G401 (cell line): Measurements from ENCODE around the gene RTL1. TPM values are rescaled to one million over a fixed set of nuclear protein-coding genes. Genes with fewer than 3 reads are reported as not detected.

ENCODE experiments used
- DNase-seq: peaks from one replicate; pipeline ENCODE4 v3.0.0-alpha.2; 2015; ENCODE audit warnings: low spot score
- in situ Hi-C: cut with HindIII; loops from 2 replicates; pipeline ENCODE4 v1.10.0; 2016; ENCODE audit warnings: low sequenced_read_pairs, mixed read lengths
- total RNA-seq: library from RNA; depleted of rRNA; stranded (reverse); fragments of >200 nt; shearing (Covaris generic); gene quantifications from 2 replicates; pipeline ENCODE4 v1.2.3, GENCODE V29; 2014

The RTL1 gene
- total RNA-seq, 1 experiment from 2014 or later, result not detected

- in situ Hi-C loops, result no loop called here
- no peak for DNase-seq
Measured at GRCh38 chr14:100884456-100884855, 19.1 kb downstream of the RTL1 start.

GRCh38 chr14:100883789-100884101, 19.8 kb downstream of the RTL1 start:
- in situ Hi-C loops, result no loop called here
- DNase-seq, result no peak

GRCh38 chr14:100882991-100883788, 20.3 kb downstream of the RTL1 start:
- in situ Hi-C loops, result no loop called here
- DNase-seq, result no peak

GRCh38 chr14:100882026-100882967, 21.2 kb downstream of the RTL1 start:
- in situ Hi-C loops, result no loop called here
- DNase-seq, result no peak

GRCh38 chr14:100881211-100882025, 22.1 kb downstream of the RTL1 start:
- DNase-seq, result no peak
- in situ Hi-C loops, result no loop called here

- DNase-seq, result peak; percentile 77
- in situ Hi-C loops, result no loop called here
Measured at GRCh38 chr14:100880271-100881101, 23.0 kb downstream of the RTL1 start.

- DNase-seq, result no peak
- in situ Hi-C loops, result no loop called here
Measured at GRCh38 chr14:100879782-100880181, 23.7 kb downstream of the RTL1 start.

GRCh38 chr14:100879194-100879593, 24.3 kb downstream of the RTL1 start:
- in situ Hi-C loops, result no loop called here
- DNase-seq, result no peak

GRCh38 chr14:100878271-100879146, 25.0 kb downstream of the RTL1 start:
- in situ Hi-C loops, result no loop called here
- DNase-seq, result no peak

GRCh38 chr14:100875861-100876590, 27.5 kb downstream of the RTL1 start:
- DNase-seq, result no peak
- in situ Hi-C loops, result no loop called here

- DNase-seq, result no peak
- in situ Hi-C loops, result no loop called here
Measured at GRCh38 chr14:100875126-100875525, 28.4 kb downstream of the RTL1 start.

GRCh38 chr14:100874411-100875091, 29.0 kb downstream of the RTL1 start:
- DNase-seq, result no peak
- in situ Hi-C loops, result no loop called here

- DNase-seq, result no peak
- in situ Hi-C loops, result no loop called here
Measured at GRCh38 chr14:100874051-100874410, 29.5 kb downstream of the RTL1 start.

- no peak for DNase-seq
- in situ Hi-C loops, result no loop called here
Measured at GRCh38 chr14:100873096-100873482, 30.4 kb downstream of the RTL1 start.

GRCh38 chr14:100872259-100873095, 31.0 kb downstream of the RTL1 start:
- in situ Hi-C loops, result no loop called here
- no peak for DNase-seq
